HG03457 (cell line): ENCODE measurements around the gene TROAP.
"Not testable (repeated sequence)": the region's sequence is repeated elsewhere in the genome, so short reads cannot be mapped to it uniquely, and the experiment has no call there.

Source experiments
- ATAC-seq: cut with Tn5 transposase; IDR thresholded peaks from one replicate; pipeline ENCODE4 v1.9.1; 2021; ENCODE audit warnings: moderate number of reproducible peaks; ENCODE audit not compliant: unreplicated experiment

TROAP gene

DNA sequence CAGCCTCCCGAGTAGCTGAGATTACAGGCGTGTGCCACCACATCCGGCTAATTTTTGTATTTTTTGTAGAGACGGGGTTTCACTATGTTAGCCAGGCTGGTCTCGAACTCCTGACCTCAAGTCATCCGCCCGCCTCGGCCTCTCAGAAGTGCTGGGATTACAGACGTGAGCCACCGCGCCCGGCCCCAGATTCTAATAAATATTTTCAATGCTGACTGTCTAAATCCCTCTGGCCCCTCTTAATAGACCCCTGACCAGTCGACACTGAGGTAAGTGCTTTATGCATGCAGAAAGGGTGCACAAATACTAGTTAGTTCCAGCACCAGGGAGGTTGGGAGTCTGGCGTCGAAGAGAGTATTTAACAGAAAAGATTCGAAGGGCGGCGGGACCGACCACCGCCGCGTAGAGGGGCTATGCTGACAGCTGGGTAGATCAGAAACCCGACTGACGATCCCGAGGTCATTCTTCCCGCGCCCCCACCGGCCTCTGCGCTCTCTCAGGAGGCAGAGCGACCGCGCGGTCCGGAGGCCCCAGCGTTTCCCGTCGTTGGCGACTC is 43.1 kb downstream of the TROAP start:
- ATAC-seq = no peak

- ATAC-seq = peak; percentile 52
Observed at GRCh38 chr12:49366652-49367380, 43.8 kb downstream of the TROAP start.

DNA sequence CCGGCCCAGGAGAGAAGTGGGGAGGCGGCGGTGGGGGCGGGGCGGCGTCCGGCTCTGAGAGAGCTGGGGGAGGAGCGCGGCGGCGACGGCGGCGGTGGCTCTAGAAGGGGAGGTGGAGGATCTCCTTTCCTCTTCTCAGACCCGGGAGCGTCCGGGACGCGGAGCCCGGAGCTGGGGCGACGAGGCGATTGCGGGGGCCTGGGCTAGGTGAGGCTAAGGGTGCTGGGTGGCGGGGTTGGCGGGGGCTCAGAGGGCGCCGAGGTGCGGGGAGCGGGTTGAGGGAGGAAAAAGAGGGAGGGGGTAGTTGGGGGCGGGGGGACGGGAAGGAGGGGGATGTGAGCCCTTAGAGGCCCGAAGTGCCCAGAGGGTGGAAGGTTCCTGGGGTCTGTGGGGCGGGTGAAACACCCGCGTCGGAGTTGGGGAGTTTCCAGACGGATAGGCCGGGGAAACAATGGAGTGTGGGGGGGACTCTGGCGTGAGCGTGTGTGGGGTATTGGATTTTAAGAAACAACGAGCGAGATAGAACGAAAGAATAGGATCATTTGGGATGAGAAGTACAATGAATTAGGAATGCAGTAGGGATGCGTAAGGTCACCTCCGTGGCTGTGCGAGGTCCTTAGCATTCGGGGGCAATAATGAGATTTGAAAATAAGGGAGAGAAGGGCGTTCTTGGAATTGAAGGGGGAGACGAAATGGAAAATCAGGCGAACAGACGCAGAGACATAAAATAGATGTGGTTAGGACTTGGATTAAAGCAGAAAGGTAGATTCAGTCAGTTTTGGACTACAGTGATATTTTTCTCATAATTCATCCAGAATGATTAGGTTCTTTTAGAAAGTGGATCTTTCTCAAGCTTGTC is 44.6 kb downstream of the TROAP start, which contains the start of gene SPATS2:
TSS of gene SPATS2 (plus strand) at position 82 of the 859 bp plus-strand sequence. CDS start 93,551 bp downstream, outside the sequence.
- ATAC-seq = no peak

DNA sequence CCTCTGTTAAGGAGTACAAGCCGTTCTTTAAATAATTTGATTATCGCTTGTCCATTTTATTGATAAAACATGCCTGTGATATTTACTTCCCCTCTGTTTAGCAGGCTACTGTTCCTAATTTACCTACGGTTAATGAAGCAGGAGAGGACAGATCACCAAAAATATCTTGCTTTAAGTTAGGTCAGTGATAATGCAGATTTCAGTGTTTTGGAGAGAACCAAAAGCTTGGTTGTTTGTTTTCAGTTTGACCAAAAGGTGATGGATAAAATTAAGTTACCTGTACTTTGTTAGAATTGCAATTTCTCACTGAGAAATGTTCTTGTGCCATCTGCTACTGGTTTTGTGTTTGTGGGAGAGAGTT is 45.2 kb downstream of the TROAP start:
- no peak for ATAC-seq

DNA sequence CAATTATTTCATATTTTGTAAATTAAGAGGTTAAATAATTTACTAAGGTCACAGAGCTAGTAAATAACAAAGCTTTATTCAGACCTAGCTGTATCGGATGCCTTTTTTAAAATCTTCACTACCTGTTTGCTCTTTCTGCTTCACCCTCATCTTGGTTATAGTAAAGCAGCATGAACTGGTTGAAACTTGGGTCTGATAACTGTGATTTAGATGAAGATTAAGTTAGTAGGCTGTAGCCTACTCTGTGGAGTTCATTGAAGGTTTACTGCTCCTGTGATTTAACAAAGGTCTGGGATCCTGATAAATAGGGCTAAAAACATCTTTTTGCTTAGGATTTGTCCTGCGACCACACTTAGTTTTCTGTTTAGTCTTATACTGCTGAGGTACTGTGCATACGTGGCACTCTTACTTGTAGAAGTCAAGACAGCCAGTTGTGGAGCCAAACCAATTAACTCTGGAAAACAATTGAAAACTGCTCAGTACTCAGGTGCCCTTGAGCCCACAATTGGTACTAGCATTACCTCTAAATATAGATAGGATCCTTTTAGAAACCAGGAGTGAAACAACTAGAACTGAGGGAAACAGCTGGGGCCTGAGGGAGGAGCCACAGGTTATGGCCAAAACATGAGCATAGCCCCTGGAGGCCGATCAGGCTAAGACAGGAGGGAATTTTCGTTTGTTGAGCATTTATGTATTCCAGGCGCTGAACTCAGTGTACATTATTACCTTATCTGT is 46.5 kb downstream of the TROAP start:
- peak; percentile 50 for ATAC-seq

- no peak for ATAC-seq
Observed at GRCh38 chr12:49370539-49370938, 47.5 kb downstream of the TROAP start.

DNA sequence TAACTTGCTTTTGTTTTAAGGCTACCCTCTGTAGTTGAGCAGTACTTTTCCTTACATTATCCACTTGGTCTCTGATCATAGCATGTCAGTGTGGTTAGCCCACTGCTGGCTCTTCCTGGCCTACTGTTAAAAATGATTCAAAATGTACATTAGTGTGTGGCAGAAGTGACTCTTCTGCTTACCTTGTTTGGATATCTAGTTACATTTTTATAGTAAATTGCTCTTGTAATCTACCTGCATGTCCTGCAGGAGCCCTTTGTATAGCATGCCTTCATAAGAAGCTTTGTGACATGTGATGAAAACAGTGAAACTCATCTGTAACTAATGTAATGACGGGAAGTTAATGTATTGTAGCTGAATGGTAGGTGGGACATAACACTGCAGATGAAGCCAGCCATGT is 52.4 kb downstream of the TROAP start:
- no peak for ATAC-seq

DNA sequence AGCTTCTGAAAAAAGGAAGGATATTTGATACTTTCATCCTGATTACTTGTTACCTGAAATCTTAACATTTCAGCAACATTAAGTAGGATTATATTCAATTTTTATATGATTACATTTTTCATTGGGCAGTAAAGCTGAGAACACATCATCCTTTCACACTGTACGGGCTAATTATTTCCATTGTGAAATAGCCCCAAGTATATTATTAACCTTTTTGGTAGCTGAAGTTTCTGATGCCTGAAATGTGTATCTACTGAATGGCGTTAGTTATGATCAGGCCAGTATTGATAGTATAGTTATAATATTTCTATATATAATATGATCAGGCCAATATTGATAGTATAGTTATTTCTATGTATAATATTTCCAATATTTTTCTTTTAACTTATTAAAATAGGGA is 54.3 kb downstream of the TROAP start:
- ATAC-seq = no peak

- ATAC-seq = not testable (repeated sequence)
Observed at GRCh38 chr12:49380184-49380583, 57.1 kb downstream of the TROAP start.
